Heart right ventricle (tissue), 16 donors: ENCODE results near the gene SECTM1. TPM values are rescaled to one million over a fixed set of nuclear protein-coding genes. Genes with fewer than 3 reads are reported as not detected.

Source experiments
- ATAC-seq, 8 donors: fragments of 200-7000 bp; cut with Tn5 transposase; one replicate each; pipeline ENCODE4 v1.9.1; 2020; ENCODE audit warnings: mild to moderate bottlenecking in 8 of 8, moderate library complexity in 8 of 8, moderate number of reproducible peaks in 1 of 8
- DNase-seq, 2 donors: peaks; one replicate each; pipeline ENCODE4 v3.0.0-alpha.2; 2020
- H3K27ac ChIP-seq, 10 donors: fragments of 200-600 bp; sonication (generic) in 2 of 10; one replicate each; pipeline versions ENCODE4 v1.5.0 to v1.8.0; 2020 to 2022; ENCODE audit warnings: mild to moderate bottlenecking in 3 of 10
- H3K27me3 ChIP-seq, 7 donors: fragments of 200-600 bp; one replicate each; pipeline ENCODE4 v1.8.0; 2021 to 2022; ENCODE audit warnings: mild to moderate bottlenecking in 2 of 7
- H3K36me3 ChIP-seq, 9 donors: fragments of 200-600 bp; sonication (generic) in 1 of 9; one replicate each; pipeline versions ENCODE4 v1.5.0 to v1.8.0; 2020 to 2022; ENCODE audit warnings: mild to moderate bottlenecking in 2 of 9
- H3K4me1 ChIP-seq, 9 donors: fragments of 200-600 bp; sonication (generic) in 1 of 9; one replicate each; pipeline versions ENCODE4 v1.5.0 to v1.8.0; 2020 to 2022; ENCODE audit warnings: mild to moderate bottlenecking in 4 of 9
- H3K4me3 ChIP-seq, 10 donors: fragments of 200-600 bp; sonication (generic) in 2 of 10; one replicate each; pipeline versions ENCODE4 v1.5.0 to v1.8.0; 2020 to 2022; ENCODE audit warnings: mild to moderate bottlenecking in 7 of 10, moderate library complexity in 2 of 10
- H3K9me3 ChIP-seq, 11 donors: fragments of 200-600 bp in 10 of 11; sonication (generic) in 2 of 11; one replicate each; pipeline versions ENCODE4 v1.5.0 to v1.8.0; 2013 to 2022; ENCODE audit warnings: mild to moderate bottlenecking in 2 of 11, control low read depth in 1 of 11, moderate library complexity in 1 of 11
- CTCF ChIP-seq, 9 donors: fragments of 200-600 bp; sonication (generic) in 2 of 9; IDR thresholded peaks; one replicate each; pipeline versions ENCODE4 v1.5.0 to v1.8.0; 2021 to 2022; ENCODE audit warnings: antibody characterized with exemption in 9 of 9, mild to moderate bottlenecking in 5 of 9, moderate library complexity in 1 of 9
- WGBS, 2 donors: extraction: QIAGEN DNeasy Blood & Tissue Kit; methylation state at CpG; one replicate each; pipeline ENCODE4 v1.1.7; 2013; ENCODE audit warnings: inconsistent platforms in 1 of 2; 5-methylcytosine and 5-hydroxymethylcytosine counted together
- intact Hi-C, 10 donors: fragments of 100-400 bp; cut with DNase I; formaldehyde crosslinking; loops; one replicate each; pipeline versions ENCODE4 v1.11.1 to v1.14.2; 2022
- polyA plus RNA-seq, 2 donors: library from polyadenylated mRNA; stranded (reverse); fragments of 200-250 nt; gene quantifications; one replicate each; pipeline ENCODE4 v1.2.3, GENCODE V29; 2013
- total RNA-seq, 10 donors: library from RNA; stranded (reverse); fragmentation: NEBNext Ultra II Directional in 3 of 10; extraction: Animal tissue kit (Norgen Biotek cat#: 25700) in 3 of 10; gene quantifications; one replicate each; pipeline versions ENCODE4 v1.2.1 to v1.2.4, GENCODE V29; 2021 to 2023
- donor health status: Arrhythmogenic right ventricular cardiomyopathy.
- donor health status: ischemic (EF 13 %, LVEDD 7.1; RV severe dilation, severe dysfunction).
- donor health status: healthy with polysubstance abuse.
- donor health status: DM: no; HTN: yes; CAD: no.
- donor health status: DM: no; HTN: no; CAD: no.
- donor health status: ischemic (EF 25% LVEDD 6.9; RV normal size, moderate dysfunction).
- donor health status: ischemic (EF 25% LVEDD 5.7; RV mildly dilated, moderate dysfunction).
- donor health status: healthy.
- donor health status: DM: yes; HTN: yes; CAD: no.
- donor health status: Ischemic cardiomyopathy.
- donor health status: ischemic (EF 35%, LVEDD 5.7; RV mildly dilated, moderate dysfunction).
- donor health status: nonischemic (EF 11% LVEDD 7.7; RV severe dilation, severe dysfunction).
- donor health status: DM: yes; HTN: yes; CAD: no.
- donor health status: PGD.
- donor health status: ischemic (EF 29% LVEDD 5.4; RV normal size, mild dysfunction).
- donor health status: nonischemic (EF 23%, LVEDD 6.1; RV moderate dilation, normal function).

SECTM1 gene
- total and polyA plus RNA-seq, 12 donors, result 1.7 to 29.9 (median 3.6) TPM

GRCh38 chr17:82346342-82347300, 13.1 kb upstream of the SECTM1 start:
- Histone ChIP-seq H3K27ac (no peak overlapping the region), H3K4me3 (no peak overlapping the region), H3K36me3 (no peaks in the 10 kb centered on the region), H3K9me3 (no peaks in the 10 kb centered on the region), H3K27me3 (peaks cover 0 to 5% (median 0%) of the 10 kb centered on the region in 7 donors), H3K4me1 (peaks cover 0 to 16% (median 11%) of the 10 kb centered on the region in 9 donors)
- TF ChIP-seq CTCF (IDR thresholded peaks at IDR 0.05), result no peak
- 70 to 75% methylated on average over 28 of the region's 28 CpGs for WGBS, 2 donors
- intact Hi-C loops, result no loop called here
- DNase-seq, result no peak
- no peak for ATAC-seq

DNA sequence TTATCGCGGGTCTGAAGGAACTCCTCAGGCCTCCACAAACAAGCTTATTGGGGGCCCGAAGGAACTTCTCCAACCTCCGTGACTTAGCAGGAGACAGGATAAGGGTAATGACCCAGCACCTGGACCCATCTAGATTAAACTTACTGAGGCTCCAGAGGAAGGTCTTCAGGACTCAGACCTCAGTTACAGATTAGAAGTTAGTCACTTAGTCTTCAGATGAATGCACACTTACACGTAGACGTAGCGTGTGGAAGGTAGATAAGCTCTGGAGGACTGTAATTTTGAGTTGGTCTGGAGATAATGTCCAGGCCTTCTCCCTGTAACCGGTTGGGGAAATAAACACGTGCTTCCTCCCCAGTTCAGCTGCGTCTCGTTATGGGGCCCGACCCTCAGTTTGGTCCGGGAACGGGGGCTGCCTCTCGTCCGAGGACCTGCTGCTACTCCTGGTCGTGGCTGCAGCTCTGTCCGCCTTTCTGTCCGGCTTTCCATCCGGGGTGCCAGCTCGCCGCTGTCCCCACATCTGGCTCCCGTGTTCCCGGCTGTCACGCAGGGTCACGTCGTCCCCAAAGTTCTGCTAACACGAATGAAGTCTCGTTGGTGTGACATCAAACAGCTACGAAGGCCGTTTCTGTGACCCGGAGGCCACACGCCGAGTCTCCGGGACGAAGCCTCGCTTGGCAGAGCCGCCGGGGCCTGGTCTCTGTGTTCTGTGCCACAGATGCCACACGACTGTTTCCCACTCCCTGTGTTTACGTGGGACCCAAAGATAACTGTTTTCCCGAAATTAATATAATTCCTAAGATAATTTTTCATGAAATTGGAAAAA, 11.8 kb upstream of the SECTM1 start:
- WGBS, 2 donors, result 88% methylated on average over 42 of the region's 42 CpGs
- H3K9me3 ChIP-seq, result no peaks in the 10 kb centered on the region
- peaks cover 0 to 15% (median 11%) of the 10 kb centered on the region in 9 donors for H3K4me1 ChIP-seq
- intact Hi-C loops, result no loop called here
- H3K27ac ChIP-seq, result no peak overlapping the region
- H3K4me3 ChIP-seq, result no peak overlapping the region
- DNase-seq (peak in 1 of 2 donors; percentile 10), ATAC-seq (no peak)
- peaks cover 0 to 5% (median 0%) of the 10 kb centered on the region in 7 donors for H3K27me3 ChIP-seq
- no peaks in the 10 kb centered on the region for H3K36me3 ChIP-seq
- no peak for TF ChIP-seq CTCF (IDR thresholded peaks at IDR 0.05)

GRCh38 chr17:82344175-82344907, 10.8 kb upstream of the SECTM1 start:
- H3K9me3 ChIP-seq, result no peaks in the 10 kb centered on the region
- ATAC-seq (peak in 1 of 8 donors; percentile 10), DNase-seq (no peak)
- H3K4me3 ChIP-seq, result no peak overlapping the region
- no peak for TF ChIP-seq CTCF (IDR thresholded peaks at IDR 0.05)
- no peak overlapping the region for H3K27ac ChIP-seq
- WGBS, 2 donors, result 74 to 87% methylated on average over 24 of the region's 24 CpGs
- intact Hi-C loops, result no loop called here
- peaks cover 0 to 5% (median 0%) of the 10 kb centered on the region in 7 donors for H3K27me3 ChIP-seq
- H3K4me1 ChIP-seq, result peaks cover 0 to 14% (median 8%) of the 10 kb centered on the region in 9 donors
- H3K36me3 ChIP-seq, result no peaks in the 10 kb centered on the region

DNA sequence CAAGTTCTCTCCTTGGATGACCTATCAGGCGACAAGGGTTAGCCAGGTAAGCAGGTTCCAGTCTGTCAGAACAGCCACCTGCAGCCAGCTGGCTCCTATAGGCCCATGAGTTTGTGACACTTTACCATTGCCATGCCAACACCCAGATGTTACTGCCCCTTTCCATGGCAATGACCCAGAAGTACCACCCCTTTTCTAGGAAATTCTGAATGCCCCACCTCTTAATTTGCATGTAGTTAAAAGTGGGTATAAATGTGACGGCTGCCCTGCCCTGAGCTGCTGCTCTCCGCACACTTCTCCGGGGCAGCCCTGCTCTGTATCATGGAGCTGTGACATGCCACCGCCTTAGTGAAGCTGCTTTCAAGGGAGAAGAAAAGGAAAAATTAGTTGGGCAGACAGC, 10.0 kb upstream of the SECTM1 start:
- 92 to 94% methylated on average over 5 of the region's 5 CpGs for WGBS, 2 donors
- H3K4me3 ChIP-seq, result no peak overlapping the region
- intact Hi-C loops, result no loop called here
- TF ChIP-seq CTCF (IDR thresholded peaks at IDR 0.05), result no peak
- H3K27me3 ChIP-seq, result peaks cover 0 to 5% (median 0%) of the 10 kb centered on the region in 7 donors
- H3K9me3 ChIP-seq, result no peaks in the 10 kb centered on the region
- H3K27ac ChIP-seq, result no peak overlapping the region
- peaks cover 0 to 16% (median 11%) of the 10 kb centered on the region in 9 donors for H3K4me1 ChIP-seq
- no peaks in the 10 kb centered on the region for H3K36me3 ChIP-seq
- ATAC-seq (no peak), DNase-seq (no peak)
